H1 (cell line): ENCODE data around the gene LCLAT1. TPM values are rescaled to one million over a fixed set of nuclear protein-coding genes. Genes with fewer than 3 reads are reported as not detected.

Experiments used
- CTCF ChIA-PET: fragments of 300-600 bp; sonication (Branson Sonifier 250); formaldehyde crosslinking; loops from one replicate; lab custom pipeline; 2021; ENCODE audit not compliant: partially characterized antibody; lab: Charles Lee
- POLR2A ChIA-PET: fragments of 300-600 bp; sonication (Branson Sonifier 250); formaldehyde crosslinking; loops from one replicate; lab custom pipeline; 2021; ENCODE audit warnings: inconsistent platforms; ENCODE audit not compliant: partially characterized antibody; lab: Charles Lee
- DNase-seq, 2 experiments: peaks; one replicate each; pipeline versions ENCODE4 v3.0.0 to v3.0.0-alpha.2; 2010 to 2022; ENCODE audit warnings: low spot score in 2 of 2, low read depth in 1 of 2, mixed read lengths in 1 of 2
- FAIRE-seq: peaks from 2 replicates; lab custom pipeline; 2011; peaks lifted over from hg19 to GRCh38; lab: Jason Lieb, UNC
- H2AFZ ChIP-seq: 2 replicates; pipeline ENCODE4 v1.8.1; 2012; ENCODE audit warnings: low read length, inconsistent platforms
- H2AK5ac ChIP-seq: 2 replicates; pipeline ENCODE4 v1.6.1; 2013; ENCODE audit warnings: low read depth, low read length
- H2BK120ac ChIP-seq: replicated peaks from 2 replicates; pipeline ENCODE3; 2013; ENCODE audit warnings: low read depth, low read length, inconsistent platforms
- H2BK12ac ChIP-seq: 2 replicates; pipeline ENCODE4 v1.6.1; 2013; ENCODE audit warnings: low read depth, low read length
- H2BK15ac ChIP-seq: 2 replicates; pipeline ENCODE4 v1.6.1; 2013; ENCODE audit warnings: low read length
- H2BK20ac ChIP-seq: 2 replicates; pipeline ENCODE4 v1.6.1; 2013; ENCODE audit warnings: low read length
- H2BK5ac ChIP-seq: 2 replicates; pipeline ENCODE4 v1.6.1; 2013; ENCODE audit warnings: low read depth, low read length
- H3K14ac ChIP-seq: 2 replicates; pipeline ENCODE4 v1.6.1; 2013; ENCODE audit warnings: inconsistent platforms; ENCODE audit not compliant: insufficient read length
- H3K18ac ChIP-seq: 2 replicates; pipeline ENCODE4 v1.6.1; 2013; ENCODE audit warnings: low read length; ENCODE audit errors: extremely low read depth
- H3K23ac ChIP-seq: 2 replicates; pipeline ENCODE4 v1.6.1; 2013; ENCODE audit warnings: inconsistent platforms; ENCODE audit not compliant: insufficient read length
- H3K23me2 ChIP-seq: 2 replicates; pipeline ENCODE4 v1.6.1; 2013; ENCODE audit warnings: low read depth, low read length
- H3K27ac ChIP-seq: 2 replicates; pipeline ENCODE4 v1.6.1; 2011; ENCODE audit warnings: low read depth, low read length, inconsistent platforms
- H3K27me3 ChIP-seq, 4 experiments: replicated peaks in 1 of 4; 1 replicate in 1 of 4; 2 replicates in 3 of 4; pipeline versions ENCODE4 v1.6.1 to v1.8.1; 2011 to 2013; ENCODE audit warnings: low read length in 3 of 4, mild to moderate bottlenecking in 3 of 4, inconsistent platforms in 2 of 4, mixed read lengths in 2 of 4, moderate library complexity in 1 of 4; ENCODE audit not compliant: control insufficient read depth in 3 of 4, insufficient read depth in 3 of 4; ENCODE audit errors: extremely low read depth in 1 of 4
- H3K36me3 ChIP-seq, 4 experiments: 2 replicates each; pipeline versions ENCODE4 v1.6.1 to v1.8.1; 2011 to 2013; ENCODE audit warnings: mild to moderate bottlenecking in 4 of 4, low read length in 3 of 4, moderate library complexity in 2 of 4, control low read depth in 1 of 4, inconsistent platforms in 1 of 4; ENCODE audit not compliant: insufficient read depth in 4 of 4, control insufficient read depth in 2 of 4
- H3K4ac ChIP-seq: replicated peaks from 2 replicates; pipeline ENCODE3; 2013; ENCODE audit warnings: low read length, low read depth, mixed read lengths, inconsistent platforms; ENCODE audit not compliant: insufficient read length
- H3K4me1 ChIP-seq, 4 experiments: replicated peaks in 1 of 4; 1 replicate in 1 of 4; 2 replicates in 3 of 4; pipeline versions ENCODE4 v1.6.1 to v1.8.1; 2011 to 2013; ENCODE audit warnings: low read length in 3 of 4, inconsistent platforms in 2 of 4, mixed read lengths in 1 of 4; ENCODE audit not compliant: insufficient read depth in 4 of 4, control insufficient read depth in 3 of 4
- H3K4me2 ChIP-seq, 2 experiments: 2 replicates each; pipeline versions ENCODE4 v1.6.1 to v1.8.1; 2011 to 2013; ENCODE audit warnings: low read depth in 2 of 2, low read length in 2 of 2, control low read depth in 1 of 2, inconsistent platforms in 1 of 2, mild to moderate bottlenecking in 1 of 2; ENCODE audit not compliant: insufficient read depth in 1 of 2
- H3K4me3 ChIP-seq, 4 experiments: fragments of 200-600, 300-600 bp in 1 of 4; sonication (generic), shearing (Covaris generic), sonication (Bioruptor Twin) in 1 of 4; 2 replicates each; pipeline versions ENCODE4 v1.5.1 to v1.8.1; 2011 to 2016; ENCODE audit warnings: low read length in 4 of 4, low read depth in 3 of 4, control low read depth in 2 of 4, inconsistent platforms in 2 of 4, mild to moderate bottlenecking in 2 of 4, mixed read lengths in 1 of 4, moderate library complexity in 1 of 4; ENCODE audit not compliant: insufficient read depth in 2 of 4; ENCODE audit errors: extremely low read depth in 1 of 4
- H3K56ac ChIP-seq: replicated peaks from 2 replicates; pipeline ENCODE3; 2013; ENCODE audit warnings: low read depth, mild to moderate bottlenecking, mixed read lengths, low read length, inconsistent platforms; ENCODE audit not compliant: insufficient read length
- H3K79me1 ChIP-seq: 2 replicates; pipeline ENCODE4 v1.6.1; 2013; ENCODE audit warnings: low read depth, low read length, control low read depth
- H3K79me2 ChIP-seq, 2 experiments: 2 replicates each; pipeline versions ENCODE4 v1.6.1 to v1.8.1; 2012 to 2013; ENCODE audit warnings: low read length in 2 of 2, mild to moderate bottlenecking in 2 of 2, inconsistent platforms in 1 of 2; ENCODE audit not compliant: insufficient read depth in 2 of 2, control insufficient read depth in 1 of 2
- H3K9ac ChIP-seq, 4 experiments: replicated peaks in 1 of 4; 1 replicate in 1 of 4; 2 replicates in 3 of 4; pipeline versions ENCODE4 v1.6.1 to v1.8.1; 2011 to 2013; ENCODE audit warnings: low read depth in 3 of 4, low read length in 3 of 4, control low read depth in 2 of 4, mild to moderate bottlenecking in 2 of 4, moderate library complexity in 2 of 4, inconsistent platforms in 1 of 4; ENCODE audit errors: extremely low read depth in 1 of 4
- H3K9me3 ChIP-seq, 2 experiments: 2 replicates each; pipeline versions ENCODE4 v1.6.1 to v1.8.1; 2012 to 2013; ENCODE audit warnings: mild to moderate bottlenecking in 2 of 2, moderate library complexity in 2 of 2, control low read depth in 1 of 2, inconsistent platforms in 1 of 2, low read depth in 1 of 2, low read length in 1 of 2, mixed read lengths in 1 of 2; ENCODE audit not compliant: insufficient read depth in 2 of 2
- H4K20me1 ChIP-seq, 2 experiments: replicated peaks in 1 of 2; 2 replicates each; pipeline versions ENCODE3 to v1.8.1; 2011 to 2013; ENCODE audit warnings: inconsistent platforms in 2 of 2, low read length in 2 of 2, mild to moderate bottlenecking in 1 of 2; ENCODE audit not compliant: insufficient read depth in 2 of 2, control insufficient read depth in 1 of 2
- H4K5ac ChIP-seq: 2 replicates; pipeline ENCODE4 v1.6.1; 2013; ENCODE audit warnings: low read length, low read depth, mixed read lengths, inconsistent platforms; ENCODE audit not compliant: insufficient read length
- H4K8ac ChIP-seq: 2 replicates; pipeline ENCODE4 v1.8.0; 2013; ENCODE audit warnings: mild to moderate bottlenecking, moderate library complexity, low read length, inconsistent platforms; ENCODE audit not compliant: insufficient read depth; ENCODE audit errors: extremely low read depth
- H4K91ac ChIP-seq: replicated peaks from 2 replicates; pipeline ENCODE3; 2013; ENCODE audit warnings: low read length, mixed read lengths, inconsistent platforms; ENCODE audit not compliant: insufficient read length
- CHD1 ChIP-seq: IDR thresholded peaks from 2 replicates; pipeline ENCODE4 v1.6.1; 2012; ENCODE audit warnings: low read depth, low read length, improper control_type of control experiment
- GTF2F1 ChIP-seq: IDR thresholded peaks from 2 replicates; pipeline ENCODE4 v1.6.1; 2012; ENCODE audit warnings: low read depth, low read length, improper control_type of control experiment, borderline replicate concordance
- RAD21 ChIP-seq, 2 experiments: IDR thresholded peaks in 1 of 2; conservative IDR thresholded peaks in 1 of 2; 2 replicates each; pipeline ENCODE4 v1.6.1; 2011; ENCODE audit warnings: low read depth in 2 of 2, low read length in 2 of 2, improper control_type of control experiment in 1 of 2, inconsistent platforms in 1 of 2, mild to moderate bottlenecking in 1 of 2, moderate library complexity in 1 of 2
- TAF7 ChIP-seq: optimal IDR thresholded peaks from 2 replicates; pipeline ENCODE3; 2011; ENCODE audit warnings: low read depth, mild to moderate bottlenecking, inconsistent platforms, low read length, moderate library complexity, borderline replicate concordance
- YY1 ChIP-seq: IDR thresholded peaks from 2 replicates; pipeline ENCODE4 v1.6.1; 2011; ENCODE audit warnings: low read depth, mild to moderate bottlenecking, low read length
- WGBS, 2 experiments: shearing (Covaris generic) in 1 of 2; methylation state at CpG; one replicate each; pipeline versions ENCODE4 v1.1.6 to v1.1.7; 2013 to 2015; ENCODE audit warnings: low lambda C conversion rate in 2 of 2, mixed read lengths in 2 of 2, inconsistent platforms in 1 of 2, low coverage in 1 of 2, missing lambda C conversion rate in 1 of 2; ENCODE audit not compliant: insufficient replicate concordance in 2 of 2, insufficient coverage in 1 of 2, insufficient read length in 1 of 2; ENCODE audit errors: extremely low coverage in 1 of 2, missing lambda C conversion rate in 1 of 2; 5-methylcytosine and 5-hydroxymethylcytosine counted together
- polyA plus RNA-seq, 7 experiments: library from polyadenylated mRNA; depleted of rRNA in 3 of 7; stranded (reverse) in 5 of 7; unstranded in 2 of 7; fragments of >200 nt in 5 of 7; fragments of 200-250 nt in 2 of 7; gene quantifications; 1 replicate in 5 of 7; 2 replicates in 1 of 7; 4 replicates in 1 of 7; pipeline versions ENCODE4 v1.2.1 to v1.2.3, GENCODE V29; 2011 to 2013; ENCODE audit warnings: missing spikeins in 2 of 7, mixed read lengths in 2 of 7
- total RNA-seq: library from RNA; stranded (reverse); fragmentation: NEBNext Ultra II Directional; extraction: Animal tissue kit (Norgen Biotek cat#: 25700); gene quantifications from 2 replicates; pipeline ENCODE4 v1.2.1, GENCODE V29; 2021
- TF ChIP-seq, protein P1 (sequence below): IDR thresholded peaks from 2 replicates; pipeline ENCODE4 v1.6.1; 2011; ENCODE audit warnings: low read length, improper control_type of control experiment
- TF ChIP-seq, protein P2 (sequence below): IDR thresholded peaks from 2 replicates; pipeline ENCODE4 v1.6.1; 2011; ENCODE audit warnings: low read depth, mild to moderate bottlenecking, low read length; ENCODE audit not compliant: insufficient read depth

Gene LCLAT1
- total and polyA plus RNA-seq, 2 of the 8 experiments (the other 6 are each of a cell fraction or from before 2014, with no cell fraction given): 7.6 to 22.0 TPM

DNA sequence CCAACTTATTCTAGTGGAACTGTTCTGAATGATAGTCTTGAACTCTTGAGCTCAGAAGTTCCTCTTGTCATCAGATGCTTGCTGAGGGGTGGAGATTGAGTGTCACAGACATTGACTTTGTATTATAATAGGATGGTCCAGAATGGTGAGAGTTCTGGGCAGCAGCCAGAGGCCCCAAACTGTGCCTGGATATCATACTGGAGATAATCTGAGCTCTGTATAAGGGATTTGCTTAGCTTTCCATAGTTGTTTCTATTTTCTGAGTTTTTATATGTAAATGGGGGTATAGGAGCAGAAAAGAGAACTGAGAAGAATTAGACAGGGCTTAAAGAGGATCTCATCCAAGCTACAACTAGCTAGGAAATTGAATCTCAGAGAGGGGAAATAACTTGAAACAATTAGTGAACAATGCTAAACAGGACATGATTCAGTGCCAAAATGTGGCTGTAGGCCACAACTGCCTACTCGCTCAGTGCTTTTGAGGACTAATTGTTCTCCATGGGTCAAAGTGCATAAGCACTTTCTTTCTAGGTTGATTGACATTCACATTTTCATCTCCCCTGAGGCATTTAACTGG lies 10.1 kb upstream of the LCLAT1 start:
- H4K20me1 ChIP-seq: no peaks in the 10 kb centered on the region
- H4K5ac ChIP-seq: no peak overlapping the region
- H3K27me3 ChIP-seq: no peaks in the 10 kb centered on the region
- H3K56ac ChIP-seq: no peak overlapping the region
- no peak overlapping the region for H2BK20ac ChIP-seq
- no peak for DNase-seq
- no peak overlapping the region for H3K23ac ChIP-seq
- no peak overlapping the region for H2BK12ac ChIP-seq
- FAIRE-seq: no peak
- no peaks in the 10 kb centered on the region for H3K9me3 ChIP-seq
- H3K18ac ChIP-seq: no peak overlapping the region
- H2BK5ac ChIP-seq: no peak overlapping the region
- no peak overlapping the region for H4K91ac ChIP-seq
- H3K4me2 ChIP-seq: no peak overlapping the region
- H3K79me1 ChIP-seq: no peaks in the 10 kb centered on the region
- no peak overlapping the region for H3K4me3 ChIP-seq
- no peaks in the 10 kb centered on the region for H3K79me2 ChIP-seq
- no peak overlapping the region for H2BK120ac ChIP-seq
- no peaks in the 10 kb centered on the region for H3K23me2 ChIP-seq
- POLR2A ChIA-PET: interaction anchor here (0.7 to 1.3 kb wide), 2 partner anchors 10 to 29 kb away, joined by 3 to 4 read pairs; partner anchors contain the start of gene LCLAT1
- no peak overlapping the region for H3K9ac ChIP-seq
- CTCF ChIA-PET: interaction anchor here (1.2 to 1.7 kb wide), 2 partner anchors 9 to 273 kb away, joined by 3 to 4 read pairs; no protein-coding TSS in a partner anchor
- no peak overlapping the region for H2BK15ac ChIP-seq
- TF ChIP-seq TAF7 (no peak), YY1 (no peak), GTF2F1 (no peak), RAD21 (IDR thresholded peaks at IDR 0.05 in 1 of 2, conservative IDR thresholded peaks at IDR 0.05 in 1 of 2; ENCODE audit: low read depth in 2 of 2, low read length in 2 of 2) (no peak), CHD1 (no peak)
- TF ChIP-seq, protein P1, sequence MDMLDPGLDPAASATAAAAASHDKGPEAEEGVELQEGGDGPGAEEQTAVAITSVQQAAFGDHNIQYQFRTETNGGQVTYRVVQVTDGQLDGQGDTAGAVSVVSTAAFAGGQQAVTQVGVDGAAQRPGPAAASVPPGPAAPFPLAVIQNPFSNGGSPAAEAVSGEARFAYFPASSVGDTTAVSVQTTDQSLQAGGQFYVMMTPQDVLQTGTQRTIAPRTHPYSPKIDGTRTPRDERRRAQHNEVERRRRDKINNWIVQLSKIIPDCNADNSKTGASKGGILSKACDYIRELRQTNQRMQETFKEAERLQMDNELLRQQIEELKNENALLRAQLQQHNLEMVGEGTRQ: no peak
- TF ChIP-seq, protein P2, sequence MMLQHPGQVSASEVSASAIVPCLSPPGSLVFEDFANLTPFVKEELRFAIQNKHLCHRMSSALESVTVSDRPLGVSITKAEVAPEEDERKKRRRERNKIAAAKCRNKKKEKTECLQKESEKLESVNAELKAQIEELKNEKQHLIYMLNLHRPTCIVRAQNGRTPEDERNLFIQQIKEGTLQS: no peak
- H3K14ac ChIP-seq: no peak overlapping the region
- peaks cover 0 to 3% (median 0%) of the 10 kb centered on the region in 4 experiments; a peak in 2 of 7 replicates for H3K4me1 ChIP-seq
- H2AFZ ChIP-seq: no peak overlapping the region
- H3K4ac ChIP-seq: no peak overlapping the region
- WGBS, 2 experiments: 76% methylated on average over 1 of the region's 1 CpG; no CpG with 5 or more reads in 1 of the 2 experiments
- H2AK5ac ChIP-seq: no peak overlapping the region
- H3K27ac ChIP-seq: no peak overlapping the region
- H3K36me3 ChIP-seq: no peaks in the 10 kb centered on the region
- no peak overlapping the region for H4K8ac ChIP-seq
